NCI-H128 (cell line): ENCODE data around the gene SFMBT2.

ENCODE experiments used
- DNase-seq: peaks from one replicate; lab custom pipeline; 2025; ENCODE audit not compliant: unreplicated experiment; lab: John Stamatoyannopoulos, UW

Gene SFMBT2

GRCh38 chr10:7274293-7274692 is 136.5 kb downstream of the SFMBT2 start:
- DNase-seq, result no peak

- no peak for DNase-seq
Measured at GRCh38 chr10:7272008-7272407, 138.8 kb downstream of the SFMBT2 start.

- no peak for DNase-seq
Measured at GRCh38 chr10:7269988-7270387, 140.8 kb downstream of the SFMBT2 start.

- DNase-seq, result no peak
Measured at GRCh38 chr10:7267142-7267541, 143.7 kb downstream of the SFMBT2 start.

DNA sequence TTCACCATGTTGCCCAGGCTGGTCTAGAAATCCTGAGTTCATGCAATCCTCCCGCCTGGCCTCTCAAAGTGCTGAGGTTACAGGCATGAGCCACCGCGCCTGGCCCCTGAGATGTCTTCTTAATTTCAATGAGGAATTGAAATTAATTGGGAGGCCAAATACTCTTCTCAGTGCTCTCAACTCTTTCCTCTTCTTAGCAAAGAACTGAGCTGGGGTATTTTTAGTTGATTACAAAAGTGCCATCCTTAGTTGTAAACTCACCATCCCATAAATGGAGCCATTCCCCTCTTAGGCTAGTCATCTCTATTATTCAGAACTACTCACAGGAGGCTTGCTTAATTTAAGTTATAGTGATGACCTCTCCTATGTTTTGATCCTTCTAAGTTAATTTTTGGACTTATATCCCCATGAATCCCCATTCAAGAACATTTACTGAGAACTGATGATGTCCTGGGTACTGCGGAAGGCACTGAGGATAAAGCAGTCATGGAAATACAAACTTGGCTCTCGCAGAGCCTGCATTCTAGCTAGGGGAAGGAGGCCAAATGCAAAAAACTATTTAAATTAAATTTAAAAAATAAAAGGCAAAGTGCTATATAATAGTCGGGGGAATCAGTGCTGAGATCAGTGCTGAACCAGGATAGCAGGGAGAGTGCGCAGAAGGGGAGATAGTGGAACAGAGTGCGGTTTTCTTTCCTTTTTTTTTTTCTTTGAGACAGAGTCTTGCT is 145.3 kb downstream of the SFMBT2 start:
- no peak for DNase-seq

- DNase-seq, result no peak
Measured at GRCh38 chr10:7264313-7264756, 146.5 kb downstream of the SFMBT2 start.

DNA sequence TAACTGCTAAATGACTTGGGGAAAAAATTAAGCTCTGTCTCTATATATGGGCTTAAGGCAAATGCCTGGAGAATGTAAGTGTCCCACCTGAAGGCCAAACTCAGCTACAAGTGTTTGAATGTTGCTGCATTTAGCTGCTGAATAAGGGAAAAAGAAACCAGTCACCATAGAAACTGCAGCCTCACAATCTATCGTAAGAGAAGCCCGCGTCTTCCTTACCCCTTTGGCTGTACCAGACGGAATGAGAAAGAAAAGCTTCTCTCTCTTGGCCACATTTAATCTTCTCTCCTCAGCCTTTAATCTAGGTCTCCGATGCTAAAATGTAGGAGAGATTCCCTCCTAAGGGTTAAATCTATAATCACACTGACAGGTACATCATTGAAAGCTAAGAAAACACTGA is 147.2 kb downstream of the SFMBT2 start:
- DNase-seq, result no peak

GRCh38 chr10:7261351-7261750 is 149.5 kb downstream of the SFMBT2 start:
- DNase-seq, result no peak

DNA sequence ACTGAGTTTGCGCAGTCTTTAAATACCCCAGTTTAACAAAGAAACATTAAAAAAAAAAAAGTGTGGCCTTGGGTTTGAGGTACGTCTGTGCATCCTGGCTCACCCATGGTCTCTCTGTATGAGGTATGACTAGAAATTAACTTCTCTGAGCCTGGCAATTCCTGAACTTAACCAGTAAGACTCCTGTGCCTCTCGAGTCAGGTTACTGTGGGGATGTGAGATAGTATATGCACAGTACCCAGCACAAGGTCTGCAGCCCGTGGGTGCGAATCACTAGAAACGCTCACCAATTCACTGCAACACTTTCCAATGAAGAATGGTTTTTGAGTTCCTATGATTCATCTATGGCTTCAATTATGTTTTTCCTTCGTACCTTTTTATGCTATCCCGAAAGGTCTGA is 149.9 kb downstream of the SFMBT2 start:
- DNase-seq, result no peak

DNA sequence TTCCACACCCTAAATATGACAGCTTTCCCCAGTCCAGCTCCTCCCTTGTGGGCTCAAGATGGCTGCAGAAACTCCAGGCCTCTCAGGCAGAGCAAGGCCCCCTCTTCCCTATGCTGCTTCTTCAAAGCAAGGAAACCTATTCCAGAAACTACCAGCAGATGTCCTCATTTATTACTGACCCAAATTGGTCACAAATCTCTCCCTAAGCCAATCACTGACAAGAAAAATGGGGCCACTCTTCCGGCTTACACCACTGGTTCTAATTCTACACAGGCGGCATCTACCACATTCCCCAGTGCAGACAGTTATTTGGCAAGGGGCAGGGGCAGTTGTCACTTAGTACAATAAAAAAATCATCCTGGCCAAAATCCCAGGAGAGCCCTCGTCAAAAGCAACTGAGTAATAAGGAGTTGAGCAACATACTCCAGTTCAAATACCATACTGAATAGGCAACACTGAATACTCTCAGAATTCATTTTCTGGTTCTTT is 150.4 kb downstream of the SFMBT2 start:
- no peak for DNase-seq

GRCh38 chr10:7258948-7259523 is 151.8 kb downstream of the SFMBT2 start:
- DNase-seq, result no peak

GRCh38 chr10:7255517-7255916 is 155.3 kb downstream of the SFMBT2 start:
- no peak for DNase-seq

DNA sequence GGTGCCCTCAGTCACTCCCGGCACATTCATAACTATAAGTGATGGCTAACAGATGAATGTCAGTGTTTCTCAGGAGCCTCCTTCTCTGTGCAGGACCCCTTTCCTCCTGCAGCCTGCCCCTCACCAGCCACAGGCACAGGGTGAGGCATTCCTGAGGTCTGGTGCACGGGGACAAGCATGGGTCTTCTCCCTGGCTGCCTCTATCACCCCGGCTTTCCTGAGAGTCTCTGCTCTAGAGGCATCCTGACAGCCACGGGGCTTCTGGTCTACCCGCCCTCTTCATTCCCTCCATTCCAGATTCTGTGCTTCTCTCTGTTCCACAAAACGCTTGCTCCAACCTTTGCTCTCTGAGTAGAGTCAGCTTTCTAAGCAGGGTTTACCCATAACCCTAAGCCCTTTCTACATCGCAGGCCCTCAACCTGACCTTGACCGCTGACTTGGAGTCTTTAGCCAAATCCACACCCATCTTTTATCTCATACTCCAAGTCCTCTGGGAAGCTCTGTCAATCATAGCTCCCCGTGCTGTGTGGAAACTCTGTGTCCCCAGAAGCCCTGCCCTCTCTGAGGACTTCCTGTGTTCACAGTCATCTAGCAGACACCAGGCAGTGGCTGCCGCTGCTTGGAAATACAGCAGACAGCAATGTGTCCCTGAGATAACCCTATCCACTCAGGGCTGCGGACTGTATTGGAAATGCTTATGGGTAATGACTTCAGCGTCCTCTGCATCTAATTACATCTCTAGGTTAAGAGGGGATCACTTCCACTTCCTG is 159.0 kb downstream of the SFMBT2 start:
- DNase-seq, result no peak

GRCh38 chr10:7250236-7250635 is 160.6 kb downstream of the SFMBT2 start:
- no peak for DNase-seq

- DNase-seq, result no peak
Measured at GRCh38 chr10:7248585-7249164, 162.2 kb downstream of the SFMBT2 start.

DNA sequence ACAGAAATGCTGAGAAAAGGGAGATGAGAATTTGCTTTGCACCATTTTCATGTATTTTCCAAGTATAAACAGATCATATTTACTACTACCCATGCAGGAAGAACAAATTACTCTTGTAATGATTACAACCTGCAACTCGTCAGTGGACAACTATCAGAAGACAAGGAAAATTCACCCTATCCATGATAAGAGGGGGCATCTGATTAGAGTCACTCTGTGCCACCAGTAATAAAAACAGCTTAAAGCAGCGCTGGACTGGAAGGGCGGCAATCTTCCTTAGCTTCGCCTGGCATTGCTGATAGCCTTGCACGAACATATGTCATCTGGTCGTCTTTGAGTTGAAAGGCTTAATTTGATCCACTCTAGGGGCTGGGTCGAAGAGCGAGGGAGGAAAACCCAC is 162.7 kb downstream of the SFMBT2 start:
- no peak for DNase-seq

GRCh38 chr10:7245505-7245904 is 165.3 kb downstream of the SFMBT2 start:
- DNase-seq, result no peak

DNA sequence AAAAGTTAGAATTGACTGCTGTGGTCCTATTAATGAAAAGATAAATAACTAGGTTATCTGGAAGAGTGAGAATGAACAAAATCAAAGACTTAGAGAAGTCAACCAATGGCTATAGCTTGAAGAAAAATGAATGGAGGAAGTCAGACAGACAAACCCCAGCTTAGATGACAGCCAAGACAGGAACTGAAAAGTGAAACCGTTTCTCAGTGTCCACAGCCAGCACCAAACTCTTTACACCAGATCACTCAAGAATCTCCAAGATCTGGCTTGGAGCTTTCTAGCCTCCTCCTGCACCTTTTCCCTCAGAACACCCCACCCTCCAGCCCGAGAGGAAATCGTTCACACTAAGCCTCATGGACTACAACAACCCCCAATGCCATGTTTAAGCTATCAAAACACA is 167.0 kb downstream of the SFMBT2 start:
- no peak for DNase-seq

- no peak for DNase-seq
Measured at GRCh38 chr10:7243139-7243538, 167.7 kb downstream of the SFMBT2 start.

- DNase-seq, result no peak
Measured at GRCh38 chr10:7239312-7239985, 171.4 kb downstream of the SFMBT2 start.

- no peak for DNase-seq
Measured at GRCh38 chr10:7235376-7235775, 175.5 kb downstream of the SFMBT2 start.
